Measurements from ENCODE around the gene PHC1. TPM values are rescaled to one million over a fixed set of nuclear protein-coding genes. Genes with fewer than 3 reads are reported as not detected.
"Not testable (repeated sequence)": the region's sequence is repeated elsewhere in the genome, so short reads cannot be mapped to it uniquely, and the experiment has no call there.

Gene PHC1
- total RNA-seq = 47.6 TPM

GRCh38 chr12:8914033-8914715, at the start of gene PHC1:
Gene PHC1 (plus strand): TSS chr12:8914509. CDS start chr12:8917678, 3,169 bp downstream.
- peak; percentile 77 for DNase-seq (ENCODE audit: low spot score)

DNA sequence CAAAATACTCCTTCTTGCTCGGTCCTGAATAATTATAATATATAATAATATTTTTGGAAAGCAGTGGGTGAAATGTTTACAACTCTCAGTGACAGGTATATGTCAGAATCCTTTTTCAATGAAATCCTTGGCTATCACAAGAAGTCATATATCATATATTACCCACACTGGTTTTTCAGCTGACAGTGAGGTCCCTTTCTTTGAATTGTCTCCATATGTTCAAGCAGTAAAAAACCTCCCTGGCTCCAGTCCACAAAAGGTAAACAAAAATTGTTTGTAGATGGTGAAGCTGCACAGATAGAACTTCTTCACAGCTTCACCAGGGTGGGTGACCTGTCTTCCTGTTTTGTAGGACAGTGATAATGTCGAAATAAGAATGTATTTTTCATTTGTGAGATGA, 47.9 kb upstream of the PHC1 start:
- no peak for DNase-seq (ENCODE audit: low spot score)

GRCh38 chr12:8867009-8867408, 47.3 kb upstream of the PHC1 start:
- no peak for DNase-seq (ENCODE audit: low spot score)

GRCh38 chr12:8867786-8868185, 46.5 kb upstream of the PHC1 start:
- DNase-seq (ENCODE audit: low spot score) = no peak

- no peak for DNase-seq (ENCODE audit: low spot score)
These were observed 43.7 kb upstream of the PHC1 start for GRCh38 chr12:8870586-8870985.

- no peak for DNase-seq (ENCODE audit: low spot score)
These were observed 43.2 kb upstream of the PHC1 start for GRCh38 chr12:8871068-8871467.

- DNase-seq (ENCODE audit: low spot score) = no peak
These were observed 37.4 kb upstream of the PHC1 start for GRCh38 chr12:8876887-8877286.

GRCh38 chr12:8886502-8887284, 27.6 kb upstream of the PHC1 start:
- DNase-seq (ENCODE audit: low spot score) = no peak

DNA sequence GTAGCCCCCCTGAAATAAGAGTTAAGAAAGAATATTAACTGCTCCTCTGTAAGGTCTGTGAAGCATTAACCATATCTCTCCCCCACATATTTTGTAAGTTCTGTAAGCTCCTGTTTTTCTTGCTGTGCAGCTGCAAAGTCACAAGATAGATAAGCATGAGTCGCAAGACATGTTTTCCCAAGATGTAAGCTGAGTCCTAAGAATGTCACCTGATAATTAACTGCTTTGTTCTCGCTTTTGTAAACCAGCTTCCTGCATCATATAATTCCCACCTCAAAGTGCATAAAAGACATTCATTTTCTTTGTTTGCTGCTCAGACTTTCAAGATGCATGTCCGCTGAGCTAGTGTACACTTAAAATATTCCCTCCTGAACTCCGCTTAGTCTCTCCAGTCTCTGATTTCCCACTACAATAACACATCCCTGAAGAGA, 27.0 kb upstream of the PHC1 start:
- no peak for DNase-seq (ENCODE audit: low spot score)

DNA sequence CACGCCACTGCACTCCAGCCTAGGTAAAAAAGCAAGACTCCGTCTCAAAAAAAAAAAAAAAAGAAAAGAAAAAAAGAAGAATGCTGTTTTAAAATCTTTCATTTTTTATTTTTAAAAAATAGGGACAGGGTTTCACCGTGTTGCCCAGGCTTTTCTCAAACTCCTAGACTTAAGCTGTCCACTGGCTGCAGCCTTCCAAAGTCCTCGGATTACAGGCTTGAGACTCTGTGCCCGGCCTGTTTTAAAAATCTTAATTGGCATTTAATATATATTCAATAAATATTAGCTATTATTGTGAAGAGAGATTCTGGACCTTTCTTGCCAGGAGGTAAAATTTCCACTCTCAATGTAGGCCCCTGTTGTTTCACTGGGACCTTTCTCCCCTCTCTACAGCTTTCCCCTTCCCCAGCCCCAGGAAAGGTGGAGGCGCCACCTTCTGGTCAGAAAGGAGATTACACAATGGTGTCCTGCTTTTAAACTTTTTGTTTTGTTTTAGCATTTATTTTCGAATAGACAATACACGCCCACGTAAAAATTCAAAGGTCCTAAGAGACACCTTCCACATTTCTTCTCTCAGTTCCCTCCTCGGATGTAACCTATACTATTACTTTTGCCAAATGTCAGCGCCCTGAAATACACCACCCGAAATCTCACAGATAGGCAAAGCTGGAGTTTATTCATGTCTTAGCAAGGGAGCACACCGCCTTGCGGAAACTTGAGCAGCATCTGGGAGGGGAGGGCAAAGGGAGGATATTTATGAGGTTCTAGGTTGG, 23.8 kb upstream of the PHC1 start:
- DNase-seq (ENCODE audit: low spot score) = peak; percentile 47

- no peak for DNase-seq (ENCODE audit: low spot score)
These were observed 22.3 kb upstream of the PHC1 start for GRCh38 chr12:8891976-8892375.

DNA sequence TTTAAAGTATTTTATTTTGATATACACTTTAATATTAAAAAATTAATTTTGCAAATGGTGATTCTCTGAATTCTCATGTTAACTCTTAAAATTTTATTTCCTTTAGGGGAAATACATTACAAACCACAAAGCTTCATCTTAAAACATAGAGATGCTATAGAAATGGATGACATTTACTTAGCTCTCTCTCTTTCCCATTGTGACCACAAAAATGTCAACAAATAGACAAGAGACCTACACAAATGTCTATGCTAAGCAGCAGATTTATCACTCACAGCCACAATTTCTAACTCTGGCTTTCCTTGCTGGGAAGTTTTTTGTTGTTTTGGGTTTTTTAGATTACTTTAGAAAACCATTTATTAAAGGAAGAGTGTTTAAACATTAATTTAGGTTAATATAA, 19.9 kb upstream of the PHC1 start:
- DNase-seq (ENCODE audit: low spot score) = no peak

GRCh38 chr12:8894986-8895385, 19.3 kb upstream of the PHC1 start:
- DNase-seq (ENCODE audit: low spot score) = no peak

DNA sequence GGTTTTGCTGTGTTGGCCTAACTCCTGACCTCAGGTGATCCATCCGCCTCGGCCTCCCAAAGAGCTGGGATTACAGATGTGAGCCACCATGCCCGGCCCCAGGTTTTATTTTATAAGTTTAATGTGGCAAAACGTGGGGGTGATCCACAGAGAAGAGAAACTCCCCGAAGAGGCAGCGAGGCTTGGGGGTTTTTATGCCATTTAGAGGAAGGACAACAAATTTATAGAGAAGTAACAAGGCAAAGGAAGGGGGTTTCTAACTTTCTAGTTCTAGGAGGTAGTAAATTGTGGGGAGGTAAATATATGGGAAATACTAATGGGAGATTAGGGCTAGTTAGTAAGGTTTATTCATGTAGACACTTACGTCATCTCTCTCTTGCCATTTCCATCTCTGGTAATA, 17.2 kb upstream of the PHC1 start:
- no peak for DNase-seq (ENCODE audit: low spot score)

DNA sequence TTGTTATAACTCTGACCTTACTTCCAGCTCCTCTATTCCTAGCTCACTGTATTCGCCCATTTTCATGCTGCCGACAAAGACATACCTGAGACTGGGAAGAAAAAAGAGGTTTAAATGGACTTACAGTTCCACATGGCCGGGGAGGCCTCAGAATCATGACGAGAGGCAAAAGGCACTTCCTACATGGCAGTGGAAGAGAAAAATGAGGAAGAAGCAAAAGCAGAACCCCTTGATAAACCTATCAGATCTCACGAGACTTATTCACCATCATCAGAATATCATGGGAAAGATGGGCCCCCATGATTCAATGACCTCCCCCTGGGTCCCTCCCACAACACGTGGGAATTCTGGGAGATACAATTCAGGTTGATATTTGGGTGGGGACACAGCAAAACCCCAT, 14.5 kb upstream of the PHC1 start:
- DNase-seq (ENCODE audit: low spot score) = no peak

- not testable (repeated sequence) for DNase-seq (ENCODE audit: low spot score)
These were observed 11.6 kb upstream of the PHC1 start for GRCh38 chr12:8902703-8903102.

DNA sequence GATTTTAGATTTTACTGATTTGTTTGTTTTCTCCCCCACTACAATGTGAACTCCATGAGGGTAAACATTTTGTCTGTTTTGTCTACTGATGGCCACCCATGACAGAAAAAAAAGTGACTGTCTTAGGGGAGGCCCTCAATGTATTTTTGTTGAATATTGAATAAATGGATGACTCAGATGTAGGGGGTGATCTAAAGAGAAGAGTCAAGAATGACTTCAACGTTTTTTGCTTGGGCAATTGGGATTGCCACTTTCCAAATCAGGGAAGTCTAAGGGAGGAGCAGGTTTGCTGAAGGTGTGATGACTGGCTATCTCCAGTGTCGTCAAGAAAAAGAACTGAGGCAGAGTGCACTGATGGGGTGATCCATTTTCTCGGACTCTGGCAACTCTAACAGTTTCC, 10.7 kb upstream of the PHC1 start:
- no peak for DNase-seq (ENCODE audit: low spot score)

DNA sequence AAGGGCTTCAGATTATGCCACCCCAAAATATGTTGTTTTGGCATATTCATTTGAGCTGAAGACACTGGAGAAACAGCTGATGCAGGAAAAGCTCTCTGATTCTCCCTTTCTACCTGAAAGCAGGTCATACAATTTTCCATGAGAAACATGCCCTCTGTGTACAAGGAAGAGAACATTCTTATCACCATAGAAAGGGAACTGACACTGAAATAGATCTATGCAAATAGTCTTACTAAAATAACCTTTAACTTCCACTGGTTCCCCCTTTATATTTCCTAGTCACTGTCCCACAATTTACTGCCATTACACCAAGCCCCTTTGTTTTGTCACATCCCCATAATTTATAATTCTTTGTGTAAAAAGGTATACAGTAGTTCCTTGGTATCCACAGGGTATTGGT, 9.6 kb upstream of the PHC1 start:
- no peak for DNase-seq (ENCODE audit: low spot score)

DNA sequence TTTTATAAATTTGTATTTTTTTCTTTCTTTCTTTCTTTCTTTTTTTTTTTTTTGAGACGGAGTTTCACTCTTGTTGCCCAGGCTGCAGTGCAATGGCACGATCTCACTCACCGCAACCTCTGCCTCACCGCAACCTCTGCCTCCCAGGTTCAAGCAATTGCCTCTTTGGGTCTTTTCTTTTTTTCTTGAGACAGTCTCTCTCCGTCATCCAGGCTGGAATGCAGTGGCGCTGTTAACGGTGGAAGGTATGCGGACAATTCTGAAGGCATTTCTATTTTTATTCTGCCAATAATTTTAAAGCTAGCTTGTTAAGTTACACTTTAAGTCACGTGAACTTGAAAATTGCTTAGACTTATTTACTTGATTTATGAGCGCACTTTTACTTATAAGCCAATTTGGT, 8.8 kb upstream of the PHC1 start:
- DNase-seq (ENCODE audit: low spot score) = no peak

GRCh38 chr12:8906266-8907180, 7.8 kb upstream of the PHC1 start:
- DNase-seq (ENCODE audit: low spot score) = no peak

GRCh38 chr12:8907513-8907912, 6.8 kb upstream of the PHC1 start:
- DNase-seq (ENCODE audit: low spot score) = no peak

DNA sequence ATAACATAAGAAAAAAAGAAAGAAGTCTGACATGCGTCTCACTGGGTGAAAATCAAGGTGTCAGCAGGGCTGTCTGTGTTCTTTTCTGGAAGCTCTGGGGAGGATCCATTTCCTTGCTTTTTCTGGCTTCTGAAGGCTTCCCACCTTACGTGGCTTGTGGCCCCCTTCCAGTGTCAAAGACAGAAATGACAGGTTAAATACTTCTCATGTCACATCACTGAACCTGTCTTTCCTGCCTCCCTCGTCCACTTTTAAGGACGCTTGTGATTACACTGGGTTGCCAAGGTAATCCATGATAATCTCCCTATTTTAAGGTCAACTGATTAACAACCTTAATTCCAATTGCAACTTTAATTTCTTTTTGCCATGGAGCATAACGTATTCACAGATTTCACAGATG, 4.6 kb upstream of the PHC1 start:
- no peak for DNase-seq (ENCODE audit: low spot score)

Data from mucosa of gallbladder (tissue), 1 donor.